ENCODE measurements around the gene KIF21B.

GRCh38 chr1:201017828-201018163 lies 5.7 kb downstream of the KIF21B start:
- TF ChIP-seq CTCF (IDR thresholded peaks at IDR 0.05), result no peak
- TF ChIP-seq POLR2A (IDR thresholded peaks at IDR 0.05), result no peak

All from uterus (tissue), 2 donors.